ENCODE measurements around the gene TMEM225. TPM values are rescaled to one million over a fixed set of nuclear protein-coding genes. Genes with fewer than 3 reads are reported as not detected.

TMEM225 gene
- not detected for total RNA-seq

- DNase-seq (ENCODE audit: low spot score) (no peak), ATAC-seq (ENCODE audit: insufficient number of reproducible peaks, low FRiP score, low read depth) (no peak)
- Histone ChIP-seq H3K27ac (no peak within 1 kb of the TSS), H3K36me3 (no peaks in the 10 kb centered on the region), H3K4me1 (ENCODE audit: control insufficient read depth in 1 of 2, low read depth in 2 of 2) (no peaks in the 10 kb centered on the region), H3K27me3 (replicated peaks; ENCODE audit: insufficient read depth) (no peaks in the 10 kb centered on the region), H3K4me3 (no peak within 1 kb of the TSS), H3K9me3 (no peaks in the 10 kb centered on the region)
- TF ChIP-seq CTCF (IDR thresholded peaks at IDR 0.05) = no peak
These were observed at the start of gene TMEM225 for GRCh38 chr11:123885570-123885969. Gene TMEM225 (minus strand): TSS chr11:123885670. CDS start chr11:123885425, 245 bp downstream.

DNA sequence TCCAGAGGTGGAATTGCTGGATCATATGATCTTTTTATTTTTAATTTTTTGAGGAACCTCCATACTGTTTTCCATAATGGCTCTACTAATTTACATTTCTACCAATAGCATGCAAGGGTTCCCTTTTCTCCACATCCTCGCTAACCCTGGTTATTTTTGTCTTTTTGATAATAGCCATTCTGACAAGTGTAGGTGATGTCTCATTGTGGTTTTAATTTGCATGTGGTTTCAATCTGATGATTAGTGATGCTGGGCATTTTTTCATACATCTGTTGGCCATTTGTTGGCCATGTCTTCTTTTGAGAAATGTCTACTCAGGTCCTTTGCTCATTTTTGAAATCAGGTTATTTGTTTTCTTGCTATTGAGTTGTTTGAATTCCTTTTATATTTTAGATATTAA is 38.6 kb upstream of the TMEM225 start:
- Histone ChIP-seq H3K9me3 (no peaks in the 10 kb centered on the region), H3K27ac (no peak overlapping the region), H3K27me3 (replicated peaks; ENCODE audit: insufficient read depth) (no peaks in the 10 kb centered on the region), H3K4me3 (no peak overlapping the region), H3K36me3 (no peaks in the 10 kb centered on the region), H3K4me1 (ENCODE audit: control insufficient read depth in 1 of 2, low read depth in 2 of 2) (no peaks in the 10 kb centered on the region)
- DNase-seq (ENCODE audit: low spot score) (no peak), ATAC-seq (ENCODE audit: insufficient number of reproducible peaks, low FRiP score, low read depth) (no peak)
- no peak for TF ChIP-seq CTCF (IDR thresholded peaks at IDR 0.05)

GRCh38 chr11:123920943-123921342 is 35.5 kb upstream of the TMEM225 start:
- no peaks in the 10 kb centered on the region for H3K4me1 ChIP-seq (ENCODE audit: control insufficient read depth in 1 of 2, low read depth in 2 of 2)
- no peak for ATAC-seq (ENCODE audit: insufficient number of reproducible peaks, low FRiP score, low read depth)
- no peak for DNase-seq (ENCODE audit: low spot score)
- no peaks in the 10 kb centered on the region for H3K27me3 ChIP-seq (replicated peaks; ENCODE audit: insufficient read depth)
- no peaks in the 10 kb centered on the region for H3K36me3 ChIP-seq
- no peak for TF ChIP-seq CTCF (IDR thresholded peaks at IDR 0.05)
- no peaks in the 10 kb centered on the region for H3K9me3 ChIP-seq
- H3K27ac ChIP-seq = no peak overlapping the region
- H3K4me3 ChIP-seq = no peak overlapping the region

DNA sequence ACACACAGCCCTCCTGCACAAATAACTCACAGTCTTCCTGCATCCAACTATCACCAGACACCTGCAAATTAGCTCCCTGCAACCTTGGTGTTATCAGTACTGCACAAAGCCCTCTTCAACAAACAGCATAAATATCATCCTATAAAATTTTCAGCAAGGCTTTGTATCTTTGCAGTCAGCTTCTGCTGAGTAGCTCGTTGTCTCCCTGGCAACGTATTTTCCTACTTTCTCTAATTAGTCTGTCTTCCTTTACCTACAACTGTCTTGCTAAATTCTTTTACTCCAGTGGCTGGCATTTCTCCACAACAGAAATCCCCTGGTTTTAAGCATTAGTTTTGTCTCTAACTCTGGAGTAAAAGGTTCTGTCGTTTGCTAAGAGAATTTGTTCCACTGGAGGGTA is 20.4 kb upstream of the TMEM225 start:
- Histone ChIP-seq H3K27me3 (replicated peaks; ENCODE audit: insufficient read depth) (no peaks in the 10 kb centered on the region), H3K36me3 (no peaks in the 10 kb centered on the region), H3K4me1 (ENCODE audit: control insufficient read depth in 1 of 2, low read depth in 2 of 2) (no peaks in the 10 kb centered on the region), H3K27ac (no peak overlapping the region), H3K9me3 (no peaks in the 10 kb centered on the region), H3K4me3 (no peak overlapping the region)
- ATAC-seq (ENCODE audit: insufficient number of reproducible peaks, low FRiP score, low read depth) (no peak), DNase-seq (ENCODE audit: low spot score) (no peak)
- no peak for TF ChIP-seq CTCF (IDR thresholded peaks at IDR 0.05)

DNA sequence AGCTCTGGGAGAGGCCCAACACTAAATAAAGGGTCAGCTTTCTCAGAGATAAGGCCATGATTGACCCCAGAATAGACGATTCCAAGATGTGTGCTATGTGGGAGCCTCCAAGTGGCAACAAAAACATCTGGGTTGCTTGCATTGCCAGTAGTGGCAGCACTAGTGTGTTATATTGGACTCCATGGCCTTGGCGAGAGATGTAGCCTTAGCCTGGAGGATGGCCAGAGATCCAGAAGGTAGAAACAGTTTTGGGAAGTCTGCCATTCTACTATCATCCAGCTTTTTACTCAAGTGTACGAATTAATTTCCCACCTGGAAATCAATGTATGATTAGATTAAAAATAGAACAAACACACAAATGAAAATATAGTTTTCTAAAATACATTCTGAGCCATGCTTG is 19.5 kb upstream of the TMEM225 start:
- no peak for ATAC-seq (ENCODE audit: insufficient number of reproducible peaks, low FRiP score, low read depth)
- Histone ChIP-seq H3K4me3 (no peak overlapping the region), H3K4me1 (ENCODE audit: control insufficient read depth in 1 of 2, low read depth in 2 of 2) (no peaks in the 10 kb centered on the region), H3K27me3 (replicated peaks; ENCODE audit: insufficient read depth) (no peaks in the 10 kb centered on the region), H3K27ac (no peak overlapping the region), H3K36me3 (no peaks in the 10 kb centered on the region), H3K9me3 (no peaks in the 10 kb centered on the region)
- DNase-seq (ENCODE audit: low spot score) = no peak
- no peak for TF ChIP-seq CTCF (IDR thresholded peaks at IDR 0.05)

All from thoracic aorta (tissue), 2 donors.